Fibroblast of skin of right biceps (primary cell): Measurements from ENCODE around the gene IKZF2.
"Not testable (repeated sequence)": the region's sequence is repeated elsewhere in the genome, so short reads cannot be mapped to it uniquely, and the experiment has no call there.

Experiments
- DNase-seq: peaks from one replicate; pipeline ENCODE4 v3.0.0-alpha.2; 2013

The IKZF2 gene

DNA sequence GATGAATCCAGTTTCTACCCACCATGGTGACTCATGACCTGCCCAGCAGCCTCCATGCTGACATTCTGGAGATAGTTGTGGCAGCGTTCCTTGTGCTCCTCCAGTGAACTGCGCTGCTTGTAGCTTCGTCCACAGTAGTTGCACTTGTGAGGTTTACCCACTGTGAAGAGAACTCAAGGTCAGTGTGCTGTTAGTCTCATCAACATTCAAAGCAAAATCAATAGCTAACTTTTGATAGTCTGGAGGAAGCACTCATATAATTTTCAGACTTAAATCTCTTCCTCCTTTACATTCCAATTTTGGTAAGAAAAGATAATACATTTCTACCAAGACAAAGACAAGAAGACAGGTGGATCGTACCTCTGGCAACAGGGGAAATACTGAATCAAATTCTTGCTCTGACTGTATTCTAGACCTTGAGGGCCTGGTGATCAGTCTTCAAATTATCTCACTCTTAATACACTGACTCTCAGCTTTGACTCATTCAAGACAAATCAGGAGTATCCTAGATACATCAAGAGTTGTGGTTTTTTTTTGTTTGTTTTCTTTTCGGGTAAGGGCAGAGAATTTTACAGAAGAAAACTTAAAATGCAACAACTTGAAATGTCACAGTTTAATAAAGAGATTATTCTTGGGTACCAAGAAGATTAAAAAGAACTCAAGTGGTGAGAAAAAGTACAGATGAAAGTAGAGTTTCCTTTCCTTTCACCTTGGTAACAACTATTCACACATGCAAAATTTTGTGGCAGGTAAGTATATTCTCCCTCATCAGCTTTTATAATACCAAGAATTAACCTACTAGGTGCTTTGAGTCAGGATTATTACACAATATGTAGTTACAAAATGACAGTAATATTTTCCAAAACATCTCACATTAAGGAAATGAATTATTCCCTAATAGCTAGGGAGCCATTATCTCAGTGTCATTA lies 129.2 kb downstream of the IKZF2 start:
- DNase-seq = peak; percentile 30

DNA sequence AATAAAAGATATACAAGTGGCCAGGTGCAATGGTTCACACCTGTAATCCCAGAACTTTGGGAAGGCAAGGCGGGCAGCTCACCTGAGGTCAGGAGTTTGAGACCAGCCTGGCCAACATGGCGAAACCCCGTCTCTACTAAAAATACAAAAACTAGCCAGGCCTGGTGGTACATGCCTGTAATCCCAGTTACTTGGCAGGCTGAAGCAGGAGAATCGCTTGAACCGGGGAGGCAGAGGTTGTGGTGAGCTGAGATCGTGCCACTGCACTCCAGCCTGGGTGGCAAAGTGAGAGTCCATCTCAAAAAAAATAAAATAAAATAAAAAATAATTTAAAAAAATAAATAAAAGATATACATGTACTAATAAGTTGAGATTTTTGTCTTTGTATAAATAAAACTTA lies 130.5 kb downstream of the IKZF2 start:
- DNase-seq = not testable (repeated sequence)

DNA sequence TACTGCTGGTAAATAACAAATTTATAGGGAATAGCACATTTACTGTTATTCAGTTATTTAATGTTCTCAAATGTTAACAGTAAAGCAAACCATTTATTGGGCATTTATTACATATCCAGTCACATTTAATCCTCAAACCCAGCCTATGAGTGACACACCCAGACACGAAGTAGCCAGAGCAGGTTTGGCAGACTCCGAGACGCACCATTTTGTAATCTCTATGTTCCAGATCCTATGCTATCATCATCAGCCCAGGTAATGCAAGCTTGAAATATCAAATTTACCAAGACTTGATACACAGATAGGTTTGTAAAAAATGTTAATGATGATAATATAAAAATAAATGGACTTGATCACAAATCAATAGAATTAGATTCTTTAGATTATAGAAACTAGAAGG lies 131.1 kb downstream of the IKZF2 start:
- DNase-seq = no peak

DNA sequence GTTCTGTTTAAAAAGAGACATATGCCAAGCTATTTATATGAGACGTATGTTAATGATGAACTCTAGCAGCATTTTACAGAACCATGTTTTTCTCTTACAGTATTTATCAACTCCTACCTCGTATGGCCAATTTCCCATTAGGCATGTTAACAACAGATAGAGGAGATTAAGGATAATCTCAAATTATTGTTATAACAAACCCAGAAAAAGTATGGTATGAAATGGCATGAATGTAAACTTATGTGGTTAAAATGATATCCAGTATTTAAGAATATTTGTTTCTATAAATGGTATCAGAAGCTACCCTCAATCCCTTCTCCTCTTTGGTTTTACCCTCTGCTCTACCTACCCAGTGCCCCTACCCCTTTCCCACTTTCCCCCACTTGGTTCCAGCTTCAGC lies 132.0 kb downstream of the IKZF2 start:
- no peak for DNase-seq

DNA sequence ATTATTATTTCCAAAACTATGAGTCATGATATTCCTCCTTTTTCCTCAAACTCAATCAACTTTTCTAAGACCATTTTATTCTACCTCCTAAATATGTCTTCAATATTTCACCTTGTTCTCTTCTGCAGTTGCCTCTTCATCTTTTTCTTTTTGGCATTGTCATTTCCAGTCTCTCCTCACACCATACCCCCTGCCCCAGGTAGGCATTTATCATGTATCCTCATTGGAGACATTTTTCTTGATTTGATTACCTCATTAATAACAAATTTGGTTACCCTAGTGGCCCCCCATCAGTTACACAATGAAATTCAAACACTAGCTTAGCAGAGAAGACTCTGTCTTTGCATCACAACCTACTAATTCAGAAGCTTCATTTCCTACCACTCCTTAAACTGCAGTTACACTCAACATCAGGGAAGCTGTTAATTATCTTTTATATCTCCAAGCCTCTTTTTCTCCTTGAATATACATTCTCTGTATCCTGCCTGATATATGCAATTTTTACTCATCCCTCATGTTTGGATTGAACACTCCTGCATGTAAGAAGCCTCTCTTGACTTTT lies 133.0 kb downstream of the IKZF2 start:
- no peak for DNase-seq

DNA sequence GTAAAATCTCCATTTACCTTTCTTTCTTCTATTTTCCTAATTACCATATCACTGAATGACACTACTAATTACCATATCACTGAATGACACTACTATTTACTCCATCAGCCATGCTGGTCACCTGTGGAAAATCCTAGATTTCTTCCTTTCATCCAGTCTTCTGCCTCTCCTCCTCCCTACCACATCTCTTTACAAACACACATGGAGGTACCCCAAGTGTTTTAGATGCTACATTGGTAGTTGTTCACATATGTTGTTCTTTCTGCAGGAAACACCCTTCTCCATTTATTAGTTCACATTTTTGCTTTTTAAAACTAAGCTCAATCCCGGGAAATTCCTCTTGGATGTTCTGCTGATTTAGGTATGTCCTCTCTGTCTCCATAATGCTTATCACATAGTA lies 134.0 kb downstream of the IKZF2 start:
- DNase-seq = no peak

DNA sequence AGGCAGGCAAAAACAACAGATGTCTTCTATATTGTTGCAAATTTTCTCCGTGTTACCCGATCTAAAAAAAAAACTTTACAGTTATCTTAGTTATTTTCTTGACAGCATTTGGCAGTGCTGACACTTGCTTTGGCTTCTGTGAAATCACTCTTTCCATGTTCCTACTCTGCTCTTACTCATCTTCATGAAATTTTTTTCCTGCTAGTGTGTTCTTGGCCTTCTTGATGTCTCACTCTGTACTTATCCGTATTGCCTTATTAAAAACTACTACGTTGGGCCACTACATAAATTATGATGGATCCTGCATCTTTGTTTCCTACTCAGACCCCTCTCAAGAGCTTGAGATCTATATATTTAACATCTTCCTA lies 134.4 kb downstream of the IKZF2 start:
- peak; percentile 4 for DNase-seq

DNA sequence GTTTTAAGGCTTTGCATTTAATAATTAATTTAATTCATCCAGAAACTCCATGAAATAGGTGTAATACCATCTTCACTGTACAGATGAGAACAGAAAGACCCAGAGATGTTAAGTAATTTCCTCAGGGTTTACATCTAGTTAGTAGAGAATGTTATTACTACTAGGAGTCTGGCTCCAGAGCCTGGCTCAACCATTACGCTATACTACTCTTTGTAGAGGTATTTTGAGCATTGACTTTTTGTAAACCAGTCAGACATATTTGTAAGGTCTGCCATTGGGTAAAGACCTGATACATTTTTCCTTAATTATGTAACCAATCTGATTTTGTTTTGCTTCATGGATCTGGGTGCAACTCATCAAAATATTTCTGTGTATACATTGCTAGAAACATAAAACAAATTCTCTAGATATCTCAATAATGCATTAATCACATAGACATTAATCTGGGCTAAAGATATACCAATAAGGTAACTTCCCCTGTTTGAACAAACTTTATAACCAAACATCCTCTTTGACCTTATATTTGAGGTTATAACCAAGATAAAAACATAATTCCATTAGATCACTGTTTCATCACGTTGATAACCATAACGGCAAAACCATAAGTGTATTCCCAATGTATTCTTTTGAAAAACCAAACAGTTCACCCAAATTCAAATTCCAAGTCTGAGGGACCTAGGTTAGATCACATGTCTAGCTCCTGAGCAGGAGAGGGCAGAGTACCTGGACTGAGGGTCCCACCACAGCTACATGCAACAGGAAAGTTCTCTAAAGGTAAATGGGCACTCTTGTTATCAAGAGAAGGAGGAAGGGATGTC lies 135.0 kb downstream of the IKZF2 start:
- DNase-seq = no peak

DNA sequence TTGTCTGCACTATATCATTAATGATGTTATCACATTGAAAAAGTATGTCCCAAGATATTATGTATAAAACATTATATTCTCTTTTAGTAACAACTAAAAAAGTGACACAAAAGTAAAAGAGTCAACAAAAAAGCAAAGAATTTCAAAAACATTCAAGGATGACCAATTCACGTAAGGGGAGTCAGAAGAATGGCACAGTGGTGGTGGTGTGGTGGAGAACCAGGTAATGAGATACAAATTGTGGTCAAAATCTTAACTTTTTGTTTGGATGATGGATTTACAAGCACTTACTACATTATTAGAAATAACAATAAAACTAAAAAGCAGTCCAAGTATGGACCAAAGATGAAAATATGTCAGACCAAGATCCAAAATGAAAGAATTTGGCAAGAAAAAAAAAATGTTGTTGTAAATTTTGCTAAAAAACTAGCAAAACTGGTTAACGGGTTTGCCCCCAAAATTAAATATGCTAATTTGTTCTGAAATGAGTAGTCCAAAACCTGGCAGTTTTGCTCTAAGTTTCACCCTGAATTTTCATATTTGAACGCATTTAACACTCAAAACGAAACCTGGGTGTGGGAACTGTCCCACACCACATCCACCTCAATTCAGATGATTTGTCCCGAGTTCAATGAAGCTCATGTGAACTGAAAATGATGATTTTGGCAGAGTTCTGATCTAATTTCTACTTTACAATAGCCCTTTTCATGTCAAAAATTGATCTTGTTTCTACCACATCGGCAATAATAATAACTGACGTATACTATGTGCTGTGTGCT lies 135.8 kb downstream of the IKZF2 start:
- DNase-seq = no peak

DNA sequence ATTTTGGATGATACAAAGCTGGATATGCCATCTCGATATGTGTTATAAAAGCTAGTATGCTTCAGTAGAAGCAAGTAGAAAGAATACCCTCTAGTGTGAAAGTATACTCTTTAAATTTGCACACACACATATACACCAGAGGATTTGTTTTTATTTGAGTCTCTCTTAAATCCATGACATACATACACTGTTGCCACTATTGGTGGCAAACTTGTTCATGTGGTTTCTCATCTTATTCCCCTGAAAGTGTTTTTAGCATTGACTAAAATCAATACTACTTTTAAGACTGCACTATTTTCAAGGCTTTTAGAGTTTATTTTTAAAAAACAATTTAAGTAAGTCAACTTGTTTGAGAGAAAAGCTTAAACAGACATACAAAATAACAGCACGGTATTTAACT lies 137.4 kb downstream of the IKZF2 start:
- no peak for DNase-seq

DNA sequence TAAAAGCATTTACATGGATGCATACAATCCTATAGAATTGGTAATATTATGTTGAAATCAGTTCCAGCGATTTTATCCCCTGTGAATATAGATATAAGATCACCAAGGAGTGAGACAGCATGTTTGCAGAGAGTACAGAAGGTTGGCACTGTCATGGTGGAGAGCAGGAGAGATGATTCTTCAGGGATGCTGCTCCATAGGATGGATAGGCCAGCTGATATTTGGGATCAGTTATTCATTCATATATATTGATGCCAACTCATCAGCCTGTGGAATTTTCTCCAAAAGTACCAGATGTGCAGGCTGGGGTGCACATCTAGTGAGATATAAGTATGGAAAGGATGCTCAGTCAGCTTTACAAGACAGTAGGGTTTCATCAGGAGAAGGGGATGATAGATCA lies 139.9 kb downstream of the IKZF2 start:
- no peak for DNase-seq

DNA sequence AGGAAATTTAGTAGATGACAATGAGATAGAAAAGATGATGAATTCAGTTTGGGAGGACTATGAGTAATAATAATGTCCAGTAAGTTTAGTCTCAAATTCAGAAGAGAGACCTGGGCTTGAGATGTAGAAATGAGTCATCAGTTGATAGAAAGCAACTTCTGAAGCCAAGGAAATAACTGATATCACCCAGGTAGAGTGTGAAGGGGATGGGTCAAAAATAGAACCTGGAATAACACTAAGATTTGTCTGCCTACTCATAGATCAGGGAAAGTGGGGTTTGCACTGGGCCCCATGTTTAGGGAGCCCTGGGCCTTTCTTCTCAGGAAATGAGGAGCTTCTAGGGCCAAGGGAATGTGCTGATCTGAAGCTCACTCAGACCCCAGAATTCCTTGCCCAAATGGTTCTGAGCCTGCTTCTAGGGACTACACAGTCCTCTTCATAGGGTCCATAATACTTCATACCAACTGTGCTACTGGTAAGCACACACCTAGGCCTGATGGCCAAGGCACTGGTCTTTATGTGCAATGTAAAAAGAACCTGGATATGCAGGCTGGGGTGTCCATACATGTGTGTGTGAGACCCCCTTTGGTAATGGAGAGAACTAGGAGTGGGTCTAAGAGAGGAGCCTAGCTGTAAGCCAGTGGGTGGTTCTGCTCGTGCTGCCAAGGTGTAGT lies 141.2 kb downstream of the IKZF2 start:
- DNase-seq = no peak

DNA sequence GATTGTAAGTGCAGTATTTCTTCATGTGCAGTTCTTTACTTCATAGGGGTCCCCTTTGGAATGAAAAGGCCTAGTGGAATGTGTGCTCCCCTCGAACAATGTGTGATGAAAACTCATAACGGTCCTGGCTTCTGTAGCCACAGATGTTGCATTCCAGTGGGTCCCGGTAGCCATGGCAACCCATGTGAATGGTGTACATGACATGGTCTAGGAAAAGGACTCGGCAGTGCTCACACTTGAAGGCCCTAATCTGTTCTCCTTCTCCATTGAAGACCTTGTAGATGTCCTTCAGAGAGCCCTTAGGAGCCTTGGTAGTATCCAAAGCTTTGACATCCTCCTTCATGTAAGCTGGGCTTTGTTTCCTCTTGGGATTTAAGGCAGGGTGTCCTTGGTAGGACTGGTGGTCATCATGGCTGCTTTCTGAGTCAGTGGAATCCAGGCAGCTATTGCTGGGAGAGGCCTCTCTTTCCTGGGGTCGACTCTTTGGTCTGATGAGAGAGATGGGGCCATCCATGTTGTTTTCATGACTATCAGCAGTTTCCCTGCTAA lies 144.0 kb downstream of the IKZF2 start:
- peak; percentile 18 for DNase-seq

DNA sequence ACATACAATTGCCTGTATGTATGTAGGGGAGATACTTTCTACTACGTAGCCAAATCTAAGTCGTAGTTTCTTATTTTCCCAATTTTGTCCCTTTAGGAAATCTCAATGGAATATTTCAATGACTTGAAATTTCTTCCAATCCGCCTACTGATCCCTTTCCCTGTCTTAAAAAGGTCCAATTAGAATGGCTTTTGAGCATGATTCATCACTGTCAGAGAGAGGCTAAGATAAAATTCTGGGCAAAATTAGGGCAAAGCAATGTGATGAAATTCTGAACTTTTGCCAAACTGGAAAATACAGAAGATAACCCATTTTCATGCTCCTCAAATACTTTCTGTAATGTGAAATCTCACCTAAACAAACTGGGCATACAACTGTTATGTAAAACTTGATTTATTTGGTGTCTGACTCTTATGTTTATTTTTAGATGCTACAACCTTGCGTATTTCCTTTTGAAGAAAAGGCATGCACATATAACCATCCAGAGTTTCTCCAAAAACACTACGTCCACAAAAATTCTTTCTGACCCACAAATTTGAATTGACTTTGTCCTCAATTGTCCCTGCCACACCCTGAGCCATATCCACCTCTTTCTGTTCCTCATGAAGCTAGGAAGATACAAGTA lies 147.1 kb downstream of the IKZF2 start:
- no peak for DNase-seq

DNA sequence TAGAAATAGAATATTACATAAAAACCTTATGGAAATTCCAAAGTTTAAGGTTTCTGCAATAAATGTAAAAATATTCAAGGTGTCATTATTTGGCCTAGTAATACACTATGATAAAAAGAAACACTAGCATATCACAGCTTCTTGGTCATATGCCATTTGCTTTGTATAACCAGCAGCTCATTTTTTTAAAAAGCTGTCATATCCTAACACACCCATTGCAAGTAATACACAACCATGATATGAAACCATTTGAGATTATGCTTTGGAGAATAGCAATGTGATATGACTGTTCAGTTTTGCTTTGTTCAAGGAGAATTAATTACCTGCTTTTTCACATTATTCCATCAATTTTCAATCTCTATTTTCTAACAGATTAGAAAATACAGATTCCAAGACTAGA lies 149.0 kb downstream of the IKZF2 start:
- no peak for DNase-seq

DNA sequence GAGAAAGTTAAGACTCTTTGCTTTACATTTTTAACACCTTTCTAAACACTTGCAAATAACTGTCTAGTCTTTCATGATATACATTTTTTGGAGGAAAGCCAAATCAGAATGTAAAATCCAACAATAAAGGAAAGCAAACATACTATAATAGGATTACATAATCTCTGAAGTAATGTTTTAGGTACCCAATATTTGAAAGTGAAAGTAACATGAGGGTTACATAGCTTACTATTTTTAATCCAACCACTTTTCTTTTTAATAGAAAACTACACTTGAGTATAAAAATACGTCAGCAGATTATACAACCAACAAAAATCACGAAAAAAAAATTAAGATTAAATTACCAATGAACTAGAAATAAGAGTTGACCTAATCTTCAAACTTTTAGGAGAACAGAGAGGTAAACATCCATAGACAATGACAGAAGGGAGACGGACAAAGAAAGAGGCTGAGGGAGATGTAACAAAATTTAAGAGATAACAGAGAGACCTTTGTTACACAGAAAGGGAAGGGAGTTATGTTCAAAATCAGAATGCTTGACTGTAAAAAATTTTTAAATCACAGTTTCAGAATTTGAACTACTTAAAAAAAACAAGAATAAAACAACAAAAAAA lies 150.0 kb downstream of the IKZF2 start:
- DNase-seq = no peak

DNA sequence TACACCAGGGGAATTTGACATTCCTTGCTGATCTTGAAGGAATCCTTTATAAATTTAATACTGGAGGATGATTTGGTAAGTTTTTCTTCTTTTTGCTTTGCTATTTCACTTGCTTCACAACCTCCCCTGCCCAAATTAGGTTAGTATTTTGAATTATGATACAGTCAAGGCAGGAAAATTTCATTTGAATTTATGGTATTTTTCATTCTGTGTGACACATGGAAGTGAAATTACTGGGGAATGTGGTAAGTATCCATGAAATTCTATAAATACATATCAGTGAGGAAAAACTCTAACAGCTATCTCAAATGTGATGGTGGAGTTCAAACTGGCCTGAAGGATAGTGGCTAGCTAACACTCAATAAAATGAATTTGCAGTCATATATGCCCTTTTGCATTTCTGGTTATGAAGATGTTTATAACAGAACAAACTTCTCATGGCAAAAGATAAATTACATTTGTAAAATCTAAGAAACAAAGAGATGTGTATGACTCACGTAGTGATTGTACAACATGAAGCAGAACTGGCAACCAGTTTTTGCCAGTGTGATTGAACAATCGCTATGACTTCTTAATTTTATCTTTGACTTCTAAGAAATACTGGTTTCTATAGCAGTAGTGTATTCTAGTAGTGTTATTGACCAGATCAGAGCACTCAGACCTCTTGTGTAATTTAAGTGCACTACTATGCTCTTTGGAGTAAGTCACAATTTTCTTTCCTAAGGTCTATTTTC lies 152.6 kb downstream of the IKZF2 start:
- peak; percentile 24 for DNase-seq

DNA sequence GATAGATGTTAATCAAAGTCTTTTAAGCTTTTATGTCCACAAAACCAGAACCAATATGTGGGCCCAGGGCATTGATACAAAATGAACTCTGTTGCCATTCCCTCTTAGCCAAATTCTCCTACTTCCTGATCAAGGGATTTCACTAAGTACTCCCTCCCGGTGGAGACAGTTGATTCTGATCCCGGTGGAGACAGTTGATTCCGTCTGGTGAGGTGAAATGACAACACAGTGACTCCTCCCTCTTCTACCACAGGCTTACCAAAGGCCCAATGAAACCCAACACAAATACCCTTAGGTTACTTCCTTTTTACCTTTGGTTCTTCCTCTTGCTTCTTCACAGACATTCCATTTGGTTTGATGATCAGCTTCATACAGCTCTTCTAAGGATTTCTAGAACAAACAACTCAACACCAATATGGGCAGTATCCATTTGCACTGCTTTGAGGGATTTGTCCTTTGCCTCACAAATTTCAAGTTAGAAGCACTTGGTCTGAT lies 153.8 kb downstream of the IKZF2 start:
- DNase-seq = no peak

DNA sequence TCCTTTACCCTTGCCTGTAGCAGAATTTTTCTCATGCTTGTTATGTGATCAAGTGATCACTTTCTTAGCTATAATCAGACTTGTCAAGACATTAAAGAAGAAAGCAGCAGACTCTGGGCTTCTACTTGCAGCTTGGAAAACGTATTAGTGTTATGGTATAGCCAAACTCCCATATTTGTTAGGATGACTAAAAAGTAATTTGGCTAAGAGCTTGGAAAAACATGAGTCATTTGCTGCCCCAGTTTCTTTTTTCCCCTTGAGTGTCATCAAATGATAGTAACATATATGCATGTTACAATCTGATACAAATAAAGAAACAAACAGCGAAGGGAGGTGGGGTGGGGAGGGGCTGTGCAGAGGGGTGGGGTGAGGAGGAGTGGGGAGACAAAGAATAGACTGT lies 155.5 kb downstream of the IKZF2 start:
- peak; percentile 55 for DNase-seq

DNA sequence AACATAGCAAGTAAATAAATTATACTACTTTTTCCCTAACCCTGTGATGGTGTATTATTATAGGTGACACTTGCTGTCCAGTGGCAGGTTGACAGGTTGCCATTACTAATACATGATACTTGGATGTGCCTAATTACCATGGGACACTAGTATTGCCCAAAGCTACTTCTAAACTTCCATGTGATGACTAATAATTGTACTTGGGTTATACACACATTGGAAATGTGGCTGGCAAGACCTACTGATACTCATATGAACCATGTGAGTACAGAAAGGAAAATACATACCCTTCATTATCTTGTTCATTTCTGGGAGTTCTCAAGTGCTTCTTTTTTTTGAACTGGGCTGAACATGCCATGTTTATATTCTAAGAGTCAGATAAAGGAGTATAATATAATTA lies 156.4 kb downstream of the IKZF2 start:
- no peak for DNase-seq
